ENCODE results near the gene CHGA. TPM values are rescaled to one million over a fixed set of nuclear protein-coding genes. Genes with fewer than 3 reads are reported as not detected.

CHGA gene
- total and polyA plus RNA-seq, 2 donors (not counting 1 experiment from before 2014, with no cell fraction given): not detected

DNA sequence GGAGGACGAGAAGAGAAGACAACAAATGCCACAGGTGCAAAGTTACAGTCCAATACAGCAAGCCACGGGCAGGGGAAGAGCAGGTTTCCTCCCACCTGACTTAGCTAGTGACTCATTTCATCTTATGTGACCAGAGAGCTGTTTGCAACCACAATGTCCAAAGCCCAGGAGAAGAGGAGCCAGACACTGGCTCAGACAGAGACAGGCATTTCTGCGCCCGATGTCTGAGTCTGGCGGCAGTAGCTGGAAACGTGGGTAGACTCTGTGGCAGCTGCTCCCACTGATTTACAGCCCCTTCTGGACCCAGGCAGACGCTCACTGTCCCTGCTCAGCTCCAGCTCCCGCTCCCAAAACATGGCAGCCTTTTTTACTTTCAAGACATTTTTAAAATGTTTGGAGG is 60.0 kb downstream of the CHGA start:
- Histone ChIP-seq H3K9ac (ENCODE audit: low read length) (no peak overlapping the region), H3K4me1 (ENCODE audit: control insufficient read depth in 2 of 2, insufficient read depth in 2 of 2, low read length in 2 of 2) (no peaks in the 10 kb centered on the region), H3K4me2 (replicated peaks; ENCODE audit: low read depth, low read length, poor library complexity, severe bottlenecking) (no peak overlapping the region), H3K9me3 (ENCODE audit: control extremely low read depth in 1 of 3, control insufficient read depth in 2 of 3, insufficient read depth in 1 of 3, low read length in 2 of 3) (peaks cover 1 to 50% (median 25%) of the 10 kb centered on the region in 3 donors), H2AFZ (ENCODE audit: insufficient read depth, low read depth, low read length, poor library complexity, severe bottlenecking) (no peak overlapping the region), H3K27me3 (replicated peaks in 1 of 4; ENCODE audit: control extremely low read depth in 1 of 4, control insufficient read depth in 3 of 4, insufficient read depth in 4 of 4, low read length in 3 of 4) (no peaks in the 10 kb centered on the region), H3K4me3 (ENCODE audit: control extremely low read depth in 1 of 5, extremely low read depth in 1 of 5, insufficient read depth in 1 of 5, low read depth in 2 of 5, low read length in 4 of 5) (no peak overlapping the region), H3K36me3 (replicated peaks in 1 of 2; ENCODE audit: control extremely low read depth in 1 of 2, control insufficient read depth in 1 of 2, extremely low read depth in 1 of 2, insufficient read depth in 2 of 2, low read length in 1 of 2) (peaks cover 0 to 13% of the 10 kb centered on the region in 2 experiments), H3K27ac (ENCODE audit: low read length in 2 of 2) (no peak overlapping the region), H3K79me2 (ENCODE audit: control insufficient read depth, insufficient read depth, low read length) (peaks cover 4% of the 10 kb centered on the region), H4K20me1 (ENCODE audit: control insufficient read depth, insufficient read depth, low read length, poor library complexity, severe bottlenecking) (no peaks in the 10 kb centered on the region)
- Mint-ChIP-seq H3K4me3 (no peak overlapping the region), H3K9me3 (ENCODE audit: insufficient read depth) (peaks cover 13% of the 10 kb centered on the region), H3K27me3 (no peaks in the 10 kb centered on the region), H3K4me1 (peaks cover 19% of the 10 kb centered on the region), H3K27ac (no peak overlapping the region)
- ATAC-seq (ENCODE audit: low read depth) (no peak), DNase-seq (no peak)
- intact Hi-C loops (cut with micrococcal nuclease): no loop called here
- TF ChIP-seq CTCF (IDR thresholded peaks at IDR 0.05) (no peak), EZH2 (IDR thresholded peaks at IDR 0.05; ENCODE audit: borderline replicate concordance, insufficient read depth, low read depth, low read length, poor library complexity, severe bottlenecking) (no peak)
- POLR2A ChIA-PET: no interaction called here
- 89% methylated on average over 8 of the region's 8 CpGs for WGBS (ENCODE audit: insufficient coverage)
- CTCF ChIA-PET: interaction anchor here (1.0 kb wide), 1 partner anchor 130 kb away, joined by 3 read pairs; no protein-coding TSS in a partner anchor

GRCh38 chr14:92984082-92984788 is 61.3 kb downstream of the CHGA start:
- WGBS (ENCODE audit: insufficient coverage): no CpG with 5 or more reads among the region's 5 CpGs
- Histone ChIP-seq H3K4me3 (ENCODE audit: control extremely low read depth in 1 of 5, extremely low read depth in 1 of 5, insufficient read depth in 1 of 5, low read depth in 2 of 5, low read length in 4 of 5) (no peak overlapping the region), H3K27ac (ENCODE audit: low read length in 2 of 2) (no peak overlapping the region), H2AFZ (ENCODE audit: insufficient read depth, low read depth, low read length, poor library complexity, severe bottlenecking) (no peak overlapping the region), H4K20me1 (ENCODE audit: control insufficient read depth, insufficient read depth, low read length, poor library complexity, severe bottlenecking) (no peaks in the 10 kb centered on the region), H3K36me3 (replicated peaks in 1 of 2; ENCODE audit: control extremely low read depth in 1 of 2, control insufficient read depth in 1 of 2, extremely low read depth in 1 of 2, insufficient read depth in 2 of 2, low read length in 1 of 2) (peaks cover 0 to 14% of the 10 kb centered on the region in 2 experiments), H3K27me3 (replicated peaks in 1 of 4; ENCODE audit: control extremely low read depth in 1 of 4, control insufficient read depth in 3 of 4, insufficient read depth in 4 of 4, low read length in 3 of 4) (no peaks in the 10 kb centered on the region), H3K9me3 (ENCODE audit: control extremely low read depth in 1 of 3, control insufficient read depth in 2 of 3, insufficient read depth in 1 of 3, low read length in 2 of 3) (peaks cover 0 to 39% (median 13%) of the 10 kb centered on the region in 3 donors), H3K4me2 (replicated peaks; ENCODE audit: low read depth, low read length, poor library complexity, severe bottlenecking) (no peak overlapping the region), H3K79me2 (ENCODE audit: control insufficient read depth, insufficient read depth, low read length) (peaks cover 4% of the 10 kb centered on the region), H3K4me1 (ENCODE audit: control insufficient read depth in 2 of 2, insufficient read depth in 2 of 2, low read length in 2 of 2) (no peaks in the 10 kb centered on the region), H3K9ac (ENCODE audit: low read length) (no peak overlapping the region)
- Mint-ChIP-seq H3K4me1 (peaks cover 15% of the 10 kb centered on the region), H3K27me3 (no peaks in the 10 kb centered on the region), H3K4me3 (no peak overlapping the region), H3K9me3 (ENCODE audit: insufficient read depth) (peaks cover 8% of the 10 kb centered on the region), H3K27ac (no peak overlapping the region)
- no peak for TF ChIP-seq CTCF (IDR thresholded peaks at IDR 0.05)
- no peak for TF ChIP-seq EZH2 (IDR thresholded peaks at IDR 0.05; ENCODE audit: borderline replicate concordance, insufficient read depth, low read depth, low read length, poor library complexity, severe bottlenecking)
- intact Hi-C loops (cut with micrococcal nuclease): no loop called here
- ChIA-PET CTCF (no interaction called here), POLR2A (no interaction called here)
- DNase-seq (no peak), ATAC-seq (ENCODE audit: low read depth) (no peak)

Data from B cell (primary cell).